Panc1 (cell line): ENCODE data around the gene LINC01488. TPM values are rescaled to one million over a fixed set of nuclear protein-coding genes. Genes with fewer than 3 reads are reported as not detected.

Experiments
- ATAC-seq: fragments of 200-7000 bp; cut with Tn5 transposase; 2 replicates; pipeline ENCODE4 v1.9.1; 2020; ENCODE audit warnings: mild to moderate bottlenecking, moderate library complexity
- BruUV-seq: library from RNA; stranded (reverse); fragments of 400-500 nt; replicated peaks from 2 replicates; lab custom pipeline; 2021; lab: Mats Ljungman, UMichigan
- CTCF ChIA-PET: fragments of 300-600 bp; sonication (Branson Sonifier 250); formaldehyde crosslinking; loops from one replicate; lab custom pipeline; 2022; ENCODE audit warnings: antibody characterized with exemption; lab: Charles Lee
- POLR2A ChIA-PET: fragments of 300-600 bp; sonication (Branson Sonifier 250); formaldehyde crosslinking; loops from one replicate; lab custom pipeline; 2022; ENCODE audit warnings: antibody characterized with exemption; lab: Charles Lee
- DNase-seq: peaks from one replicate; pipeline ENCODE4 v3.0.0-alpha.2; 2010; ENCODE audit warnings: low read depth, low spot score
- H3K27ac ChIP-seq: 2 replicates; pipeline ENCODE4 v1.5.1; 2011; ENCODE audit warnings: mild to moderate bottlenecking, low read length, inconsistent platforms
- H3K27me3 ChIP-seq: fragments of 200-500 bp; sonication (Bioruptor generic); 2 replicates; pipeline ENCODE4 v1.6.0; 2014; ENCODE audit warnings: low read length, inconsistent platforms; ENCODE audit not compliant: control insufficient read depth, insufficient read depth
- H3K36me3 ChIP-seq: fragments of 200-500 bp; sonication (Bioruptor generic); 2 replicates; pipeline ENCODE4 v1.5.1; 2014; ENCODE audit warnings: inconsistent platforms, mild to moderate bottlenecking, low read length, moderate library complexity; ENCODE audit not compliant: control insufficient read depth, insufficient read depth
- H3K4me1 ChIP-seq: 2 replicates; pipeline ENCODE4 v1.5.1; 2011; ENCODE audit warnings: inconsistent platforms, mild to moderate bottlenecking, low read length, moderate library complexity; ENCODE audit not compliant: control insufficient read depth, insufficient read depth
- H3K4me3 ChIP-seq, 2 experiments: 2 replicates each; pipeline ENCODE4 v1.5.1; 2011 to 2012; ENCODE audit warnings: low read depth in 2 of 2, low read length in 2 of 2, mild to moderate bottlenecking in 2 of 2, inconsistent platforms in 1 of 2, moderate library complexity in 1 of 2
- H3K9me3 ChIP-seq: fragments of 200-500 bp; sonication (Bioruptor generic); 2 replicates; pipeline ENCODE4 v1.5.1; 2014; ENCODE audit warnings: low read depth, mild to moderate bottlenecking, inconsistent platforms, low read length, moderate library complexity; ENCODE audit not compliant: control insufficient read depth, insufficient read depth
- POLR2AphosphoS5 ChIP-seq: IDR thresholded peaks from 2 replicates; pipeline ENCODE4 v1.6.1; 2012; ENCODE audit warnings: mild to moderate bottlenecking, low read depth, low read length, moderate library complexity
- SIN3A ChIP-seq: IDR thresholded peaks from 2 replicates; pipeline ENCODE4 v1.6.1; 2012; ENCODE audit warnings: low read depth, mild to moderate bottlenecking, low read length, moderate library complexity, borderline replicate concordance; ENCODE audit not compliant: insufficient read depth
- TCF7L2 ChIP-seq: IDR thresholded peaks from 2 replicates; pipeline ENCODE4 v1.6.1; 2011; ENCODE audit warnings: mild to moderate bottlenecking, low read depth, low read length, inconsistent platforms
- in situ Hi-C: cut with HindIII; loops from 2 replicates; pipeline ENCODE4 v1.10.0; 2016; ENCODE audit warnings: low sequenced_read_pairs, low pct_unique_long_range_greater_than_20kb
- intact Hi-C: fragments of 100-400 bp; cut with micrococcal nuclease; formaldehyde crosslinking; loops from one replicate; pipeline ENCODE4 v1.10.0; 2022; ENCODE audit not compliant: unreplicated experiment
- total RNA-seq: library from RNA; stranded (reverse); gene quantifications from one replicate; pipeline ENCODE4 v1.2.1, GENCODE V29; 2021; ENCODE audit not compliant: unreplicated experiment
- TF ChIP-seq, protein P1 (sequence below), 2 experiments: IDR thresholded peaks; 2 replicates each; pipeline ENCODE4 v1.6.1; 2011 to 2012; ENCODE audit warnings: low read depth in 2 of 2, control low read depth in 1 of 2, low read length in 1 of 2, mild to moderate bottlenecking in 1 of 2, moderate library complexity in 1 of 2; ENCODE audit not compliant: insufficient read depth in 1 of 2
- TF ChIP-seq, protein P2 (sequence below): fragments of 450-650 bp; IDR thresholded peaks from 2 replicates; pipeline ENCODE4 v1.5.1; 2017; ENCODE audit warnings: mild to moderate bottlenecking

The LINC01488 gene
- total RNA-seq, 1 experiment from 2014 or later: not detected

DNA sequence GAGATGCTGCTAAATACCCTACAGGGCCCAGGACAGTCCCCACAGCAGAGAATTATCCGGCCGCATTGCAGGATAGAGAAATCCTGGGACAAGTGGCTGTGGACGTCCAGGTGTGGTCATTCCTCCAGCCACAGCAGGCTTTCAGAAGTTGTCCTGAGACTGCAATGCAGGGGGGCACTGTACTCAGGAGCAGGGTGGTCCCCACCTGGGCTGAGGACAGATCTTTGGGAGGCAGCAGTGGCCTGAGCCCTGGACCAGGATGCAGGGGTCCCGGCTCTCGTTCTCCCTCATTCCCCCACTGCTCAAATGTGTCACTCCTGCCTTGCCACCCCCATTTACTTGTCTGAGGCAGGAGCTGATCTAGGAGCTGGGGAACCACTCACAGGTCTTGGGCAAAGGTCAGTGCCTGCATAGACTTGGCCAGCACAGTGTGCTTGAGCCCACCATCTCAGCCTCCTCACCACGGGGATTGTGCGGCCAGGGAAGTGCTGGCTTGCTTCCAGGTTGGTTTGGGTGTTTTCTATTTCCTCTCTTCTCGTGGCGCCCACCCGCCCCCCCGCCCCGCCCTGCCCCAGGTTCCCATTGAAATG lies 15.3 kb downstream of the LINC01488 start:
- DNase-seq (no peak), ATAC-seq (peak; percentile 44)
- ChIA-PET CTCF (interaction anchor here (0.6 kb wide), 1 partner anchor 1931 kb away, joined by 4 read pairs; no protein-coding TSS in a partner anchor), POLR2A (interaction anchor here (0.6 to 0.8 kb wide), 3 partner anchors 115 to 448 kb away, joined by 3 to 5 read pairs (median 4); partner anchors contain the start of gene TPCN2)
- Histone ChIP-seq H3K4me1 (peaks cover 45% of the 10 kb centered on the region), H3K27me3 (no peaks in the 10 kb centered on the region), H3K36me3 (no peaks in the 10 kb centered on the region), H3K9me3 (no peaks in the 10 kb centered on the region), H3K4me3 (no peak overlapping the region), H3K27ac (peak overlapping the region; percentile 83)
- in situ Hi-C loops (no loop called here), intact Hi-C loops (loop anchor here (10.0 kb wide), 1 partner anchor 202 kb away; the partner anchor contains the start of gene MYEOV)
- BruUV-seq: no TSS peak
- TF ChIP-seq POLR2AphosphoS5: no peak
- no peak for TF ChIP-seq SIN3A
- TF ChIP-seq TCF7L2: no peak
- TF ChIP-seq, protein P1, sequence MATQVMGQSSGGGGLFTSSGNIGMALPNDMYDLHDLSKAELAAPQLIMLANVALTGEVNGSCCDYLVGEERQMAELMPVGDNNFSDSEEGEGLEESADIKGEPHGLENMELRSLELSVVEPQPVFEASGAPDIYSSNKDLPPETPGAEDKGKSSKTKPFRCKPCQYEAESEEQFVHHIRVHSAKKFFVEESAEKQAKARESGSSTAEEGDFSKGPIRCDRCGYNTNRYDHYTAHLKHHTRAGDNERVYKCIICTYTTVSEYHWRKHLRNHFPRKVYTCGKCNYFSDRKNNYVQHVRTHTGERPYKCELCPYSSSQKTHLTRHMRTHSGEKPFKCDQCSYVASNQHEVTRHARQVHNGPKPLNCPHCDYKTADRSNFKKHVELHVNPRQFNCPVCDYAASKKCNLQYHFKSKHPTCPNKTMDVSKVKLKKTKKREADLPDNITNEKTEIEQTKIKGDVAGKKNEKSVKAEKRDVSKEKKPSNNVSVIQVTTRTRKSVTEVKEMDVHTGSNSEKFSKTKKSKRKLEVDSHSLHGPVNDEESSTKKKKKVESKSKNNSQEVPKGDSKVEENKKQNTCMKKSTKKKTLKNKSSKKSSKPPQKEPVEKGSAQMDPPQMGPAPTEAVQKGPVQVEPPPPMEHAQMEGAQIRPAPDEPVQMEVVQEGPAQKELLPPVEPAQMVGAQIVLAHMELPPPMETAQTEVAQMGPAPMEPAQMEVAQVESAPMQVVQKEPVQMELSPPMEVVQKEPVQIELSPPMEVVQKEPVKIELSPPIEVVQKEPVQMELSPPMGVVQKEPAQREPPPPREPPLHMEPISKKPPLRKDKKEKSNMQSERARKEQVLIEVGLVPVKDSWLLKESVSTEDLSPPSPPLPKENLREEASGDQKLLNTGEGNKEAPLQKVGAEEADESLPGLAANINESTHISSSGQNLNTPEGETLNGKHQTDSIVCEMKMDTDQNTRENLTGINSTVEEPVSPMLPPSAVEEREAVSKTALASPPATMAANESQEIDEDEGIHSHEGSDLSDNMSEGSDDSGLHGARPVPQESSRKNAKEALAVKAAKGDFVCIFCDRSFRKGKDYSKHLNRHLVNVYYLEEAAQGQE (IDR thresholded peaks at IDR 0.05; ENCODE audit: insufficient read depth in 1 of 2, low read depth in 2 of 2, low read length in 1 of 2): no peak
- TF ChIP-seq, protein P2, sequence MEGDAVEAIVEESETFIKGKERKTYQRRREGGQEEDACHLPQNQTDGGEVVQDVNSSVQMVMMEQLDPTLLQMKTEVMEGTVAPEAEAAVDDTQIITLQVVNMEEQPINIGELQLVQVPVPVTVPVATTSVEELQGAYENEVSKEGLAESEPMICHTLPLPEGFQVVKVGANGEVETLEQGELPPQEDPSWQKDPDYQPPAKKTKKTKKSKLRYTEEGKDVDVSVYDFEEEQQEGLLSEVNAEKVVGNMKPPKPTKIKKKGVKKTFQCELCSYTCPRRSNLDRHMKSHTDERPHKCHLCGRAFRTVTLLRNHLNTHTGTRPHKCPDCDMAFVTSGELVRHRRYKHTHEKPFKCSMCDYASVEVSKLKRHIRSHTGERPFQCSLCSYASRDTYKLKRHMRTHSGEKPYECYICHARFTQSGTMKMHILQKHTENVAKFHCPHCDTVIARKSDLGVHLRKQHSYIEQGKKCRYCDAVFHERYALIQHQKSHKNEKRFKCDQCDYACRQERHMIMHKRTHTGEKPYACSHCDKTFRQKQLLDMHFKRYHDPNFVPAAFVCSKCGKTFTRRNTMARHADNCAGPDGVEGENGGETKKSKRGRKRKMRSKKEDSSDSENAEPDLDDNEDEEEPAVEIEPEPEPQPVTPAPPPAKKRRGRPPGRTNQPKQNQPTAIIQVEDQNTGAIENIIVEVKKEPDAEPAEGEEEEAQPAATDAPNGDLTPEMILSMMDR: no peak

DNA sequence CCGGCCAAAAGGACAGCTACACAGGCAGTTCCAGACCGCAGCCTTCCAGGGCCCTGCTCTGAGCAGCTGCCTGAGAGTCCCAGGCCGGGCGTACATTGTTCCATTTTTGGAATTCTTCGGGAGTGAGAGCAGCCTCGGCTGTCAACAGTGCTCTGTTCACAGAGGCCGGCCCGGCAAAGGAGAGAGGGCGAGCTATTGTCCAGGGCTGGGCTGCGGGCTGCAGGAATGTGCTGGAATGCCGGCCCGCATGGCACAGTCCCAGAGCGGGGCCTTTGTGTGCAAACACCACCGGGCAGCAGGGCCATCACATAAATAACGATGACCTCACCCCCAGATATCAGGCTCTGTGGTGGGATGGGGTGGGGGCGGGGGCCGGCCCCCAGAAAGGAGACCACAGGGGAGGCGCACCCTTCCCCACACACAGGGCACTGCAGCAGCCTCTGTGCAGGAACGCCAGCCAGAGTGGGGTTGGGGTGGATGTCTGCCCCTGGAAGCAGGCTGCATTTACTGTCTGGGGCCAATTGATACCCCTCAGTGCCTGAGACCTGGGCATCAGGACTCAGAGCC lies 15.8 kb downstream of the LINC01488 start:
- DNase-seq: peak; percentile 8
- ATAC-seq: peak; percentile 94
- no TSS peak for BruUV-seq
- in situ Hi-C loops (no loop called here), intact Hi-C loops (loop anchor here (10.0 kb wide), 1 partner anchor 203 kb away; the partner anchor contains the start of gene MYEOV)
- ChIA-PET CTCF (no interaction called here), POLR2A (interaction anchor here (0.6 to 0.8 kb wide), 3 partner anchors 115 to 448 kb away, joined by 3 to 5 read pairs (median 4); partner anchors contain the start of gene TPCN2)
- Histone ChIP-seq H3K4me1 (peaks cover 45% of the 10 kb centered on the region), H3K36me3 (no peaks in the 10 kb centered on the region), H3K27ac (peak overlapping the region; percentile 63; the same call in 1 of the 2 replicates), H3K4me3 (no peak overlapping the region), H3K27me3 (no peaks in the 10 kb centered on the region), H3K9me3 (no peaks in the 10 kb centered on the region)
- TF ChIP-seq SIN3A: 0 out of 2 replicates have a peak, but pooled peaks have one; percentile 58
- TF ChIP-seq TCF7L2: peak; percentile 97
- peak; percentile 68; the same call in 1 of the 2 replicates for TF ChIP-seq POLR2AphosphoS5
- TF ChIP-seq, protein P2: no peak
- TF ChIP-seq, protein P1 (IDR thresholded peaks at IDR 0.05; ENCODE audit: insufficient read depth in 1 of 2, low read depth in 2 of 2, low read length in 1 of 2): no peak
